ENCODE data around the gene FOXA3. TPM values are rescaled to one million over a fixed set of nuclear protein-coding genes. Genes with fewer than 3 reads are reported as not detected.

Gene FOXA3
- polyA plus RNA-seq, 2 of the 4 experiments (the other 2 are of a cell fraction), result 1.6 to 5.3 TPM

GRCh38 chr19:45922281-45922680, 58.2 kb downstream of the FOXA3 start:
- Histone ChIP-seq H3K4me1 (no peaks in the 10 kb centered on the region), H3K4me3 (no peak overlapping the region), H3K27ac (no peak overlapping the region), H3K9me3 (no peaks in the 10 kb centered on the region; the same call in 2 of the 3 replicates), H3K4me2 (no peak overlapping the region)
- ChIA-PET POLR2A (no interaction called here), CTCF (interaction anchor here (0.7 to 1.4 kb wide), 2 partner anchors 13 to 95 kb away, joined by 3 read pairs; no protein-coding TSS in a partner anchor)
- no peak for FAIRE-seq
- WGBS (ENCODE audit: missing lambda C conversion rate), result 63% methylated on average over 9 of the region's 9 CpGs
- ATAC-seq, result peak; percentile 64 to 86; a peak in 3 of 6 replicates
- peak; percentile 66 for DNase-seq (ENCODE audit: low read depth in 1 of 2, low spot score in 1 of 2)
- TF ChIP-seq RAD21 (conservative IDR thresholded peaks at IDR 0.05 in 1 of 2, IDR thresholded peaks at IDR 0.05 in 1 of 2), result no peak
- no peak for TF ChIP-seq PBX3 (IDR thresholded peaks at IDR 0.05)
- no peak for TF ChIP-seq HMGXB4 (CRISPR knock-in tag; IDR thresholded peaks at IDR 0.05; ENCODE audit: borderline replicate concordance)
- TF ChIP-seq PHF8 (IDR thresholded peaks at IDR 0.05; ENCODE audit: borderline replicate concordance, low read depth), result no peak
- no peak for TF ChIP-seq CBX8 (IDR thresholded peaks at IDR 0.05)
- no peak for TF ChIP-seq E2F6 (IDR thresholded peaks at IDR 0.05; ENCODE audit: borderline replicate concordance, low read depth)
- TF ChIP-seq ATOH8 (CRISPR knock-in tag; IDR thresholded peaks at IDR 0.05; ENCODE audit: low read depth), result no peak

Other genes starting within 250 kb of the FOXA3 start
- gene EML2, start 224.9 kb upstream of the FOXA3 start, polyA plus RNA-seq (2011; rRNA removed), result 19.9 and 22.7 TPM in 2 replicates
- gene EML2, start 224.9 kb upstream of the FOXA3 start, polyA plus RNA-seq (2017; fragmentation: RNase III; extraction: RNeasy Plus Mini Kit Qiagen cat#74134 plus additional on column Dnase treatment), result 25.9 to 30.6 TPM (median 29.0 TPM) in 3 replicates
- gene GIPR, start 196.1 kb upstream of the FOXA3 start, polyA plus RNA-seq (2011; rRNA removed), result 0.83 and 1.2 TPM in 2 replicates
- gene GIPR, start 196.1 kb upstream of the FOXA3 start, polyA plus RNA-seq (2017; fragmentation: RNase III; extraction: RNeasy Plus Mini Kit Qiagen cat#74134 plus additional on column Dnase treatment), result 0.96 to 1.6 TPM (median 1.4 TPM) in 3 replicates
- 974 and 1,002 TPM in 2 replicates for gene SNRPD2, start 172.4 kb upstream of the FOXA3 start, polyA plus RNA-seq (2011; rRNA removed)
- gene SNRPD2, start 172.4 kb upstream of the FOXA3 start, polyA plus RNA-seq (2017; fragmentation: RNase III; extraction: RNeasy Plus Mini Kit Qiagen cat#74134 plus additional on column Dnase treatment), result 785 to 834 TPM (median 811 TPM) in 3 replicates
- 9.4 and 10.3 TPM in 2 replicates for gene QPCTL, start 171.7 kb upstream of the FOXA3 start, polyA plus RNA-seq (2011; rRNA removed)
- gene QPCTL, start 171.7 kb upstream of the FOXA3 start, polyA plus RNA-seq (2017; fragmentation: RNase III; extraction: RNeasy Plus Mini Kit Qiagen cat#74134 plus additional on column Dnase treatment), result 6.7 to 10.4 TPM (median 8.4 TPM) in 3 replicates
- gene FBXO46, start 133.4 kb upstream of the FOXA3 start, polyA plus RNA-seq (2011; rRNA removed), result 4.9 and 6.9 TPM in 2 replicates
- gene FBXO46, start 133.4 kb upstream of the FOXA3 start, polyA plus RNA-seq (2017; fragmentation: RNase III; extraction: RNeasy Plus Mini Kit Qiagen cat#74134 plus additional on column Dnase treatment), result 10.9 to 12.7 TPM (median 11.5 TPM) in 3 replicates
- 0.05 TPM in 1 of 2 replicates, not detected in the other for gene MEIOSIN, start 130.9 kb upstream of the FOXA3 start, polyA plus RNA-seq (2011; rRNA removed)
- 0.04 TPM in 1 of 3 replicates, not detected in the others for gene MEIOSIN, start 130.9 kb upstream of the FOXA3 start, polyA plus RNA-seq (2017; fragmentation: RNase III; extraction: RNeasy Plus Mini Kit Qiagen cat#74134 plus additional on column Dnase treatment)
- gene SIX5, start 95.1 kb upstream of the FOXA3 start, polyA plus RNA-seq (2011; rRNA removed), result 8.9 and 10.0 TPM in 2 replicates
- 19.6 to 24.7 TPM (median 24.7 TPM) in 3 replicates for gene SIX5, start 95.1 kb upstream of the FOXA3 start, polyA plus RNA-seq (2017; fragmentation: RNase III; extraction: RNeasy Plus Mini Kit Qiagen cat#74134 plus additional on column Dnase treatment)
- gene DMPK, start 81.8 kb upstream of the FOXA3 start, polyA plus RNA-seq (2011; rRNA removed), result 12.5 and 21.6 TPM in 2 replicates
- gene DMPK, start 81.8 kb upstream of the FOXA3 start, polyA plus RNA-seq (2017; fragmentation: RNase III; extraction: RNeasy Plus Mini Kit Qiagen cat#74134 plus additional on column Dnase treatment), result 46.3 to 57.5 TPM (median 56.6 TPM) in 3 replicates
- 17.1 and 17.5 TPM in 2 replicates for gene DMWD, start 71.5 kb upstream of the FOXA3 start, polyA plus RNA-seq (2011; rRNA removed)
- gene DMWD, start 71.5 kb upstream of the FOXA3 start, polyA plus RNA-seq (2017; fragmentation: RNase III; extraction: RNeasy Plus Mini Kit Qiagen cat#74134 plus additional on column Dnase treatment), result 29.9 to 31.3 TPM (median 29.9 TPM) in 3 replicates
- 0.04 TPM in 1 of 2 replicates, not detected in the other for gene RSPH6A, start 49.0 kb upstream of the FOXA3 start, polyA plus RNA-seq (2011; rRNA removed)
- gene RSPH6A, start 49.0 kb upstream of the FOXA3 start, polyA plus RNA-seq (2017; fragmentation: RNase III; extraction: RNeasy Plus Mini Kit Qiagen cat#74134 plus additional on column Dnase treatment), result 0.04 TPM in 1 of 3 replicates, not detected in the others
- 92.6 and 105 TPM in 2 replicates for gene SYMPK, start 1.2 kb upstream of the FOXA3 start, polyA plus RNA-seq (2011; rRNA removed)
- 57.8 to 61.9 TPM (median 58.1 TPM) in 3 replicates for gene SYMPK, start 1.2 kb upstream of the FOXA3 start, polyA plus RNA-seq (2017; fragmentation: RNase III; extraction: RNeasy Plus Mini Kit Qiagen cat#74134 plus additional on column Dnase treatment)
- 9.5 and 10.9 TPM in 2 replicates for gene IRF2BP1, start 21.8 kb downstream of the FOXA3 start, polyA plus RNA-seq (2011; rRNA removed)
- 20.1 to 23.1 TPM (median 21.3 TPM) in 3 replicates for gene IRF2BP1, start 21.8 kb downstream of the FOXA3 start, polyA plus RNA-seq (2017; fragmentation: RNase III; extraction: RNeasy Plus Mini Kit Qiagen cat#74134 plus additional on column Dnase treatment)
- gene MYPOP, start 38.3 kb downstream of the FOXA3 start, polyA plus RNA-seq (2011; rRNA removed), result 2.1 and 3.4 TPM in 2 replicates
- 7.9 to 10.6 TPM (median 10.5 TPM) in 3 replicates for gene MYPOP, start 38.3 kb downstream of the FOXA3 start, polyA plus RNA-seq (2017; fragmentation: RNase III; extraction: RNeasy Plus Mini Kit Qiagen cat#74134 plus additional on column Dnase treatment)
- not detected in 2 replicates for gene NANOS2, start 50.5 kb downstream of the FOXA3 start, polyA plus RNA-seq (2011; rRNA removed)
- gene NANOS2, start 50.5 kb downstream of the FOXA3 start, polyA plus RNA-seq (2017; fragmentation: RNase III; extraction: RNeasy Plus Mini Kit Qiagen cat#74134 plus additional on column Dnase treatment), result not detected in 3 replicates
- 0.06 and 0.17 TPM in 2 replicates for gene NOVA2, start 109.5 kb downstream of the FOXA3 start, polyA plus RNA-seq (2011; rRNA removed)
- gene NOVA2, start 109.5 kb downstream of the FOXA3 start, polyA plus RNA-seq (2017; fragmentation: RNase III; extraction: RNeasy Plus Mini Kit Qiagen cat#74134 plus additional on column Dnase treatment), result 0.13 to 0.30 TPM (median 0.24 TPM) in 3 replicates
- 3.2 and 4.1 TPM in 2 replicates for gene CCDC61, start 131.1 kb downstream of the FOXA3 start, polyA plus RNA-seq (2011; rRNA removed)
- 6.9 to 9.0 TPM (median 8.2 TPM) in 3 replicates for gene CCDC61, start 131.1 kb downstream of the FOXA3 start, polyA plus RNA-seq (2017; fragmentation: RNase III; extraction: RNeasy Plus Mini Kit Qiagen cat#74134 plus additional on column Dnase treatment)
- not detected in 2 replicates for gene PGLYRP1, start 158.7 kb downstream of the FOXA3 start, polyA plus RNA-seq (2011; rRNA removed)
- not detected in 3 replicates for gene PGLYRP1, start 158.7 kb downstream of the FOXA3 start, polyA plus RNA-seq (2017; fragmentation: RNase III; extraction: RNeasy Plus Mini Kit Qiagen cat#74134 plus additional on column Dnase treatment)
- 1.7 and 2.4 TPM in 2 replicates for gene IGFL4, start 176.7 kb downstream of the FOXA3 start, polyA plus RNA-seq (2011; rRNA removed)
- 1.3 to 3.1 TPM (median 2.8 TPM) in 3 replicates for gene IGFL4, start 176.7 kb downstream of the FOXA3 start, polyA plus RNA-seq (2017; fragmentation: RNase III; extraction: RNeasy Plus Mini Kit Qiagen cat#74134 plus additional on column Dnase treatment)